Muscle of leg (tissue), 16 donors: ENCODE results near the gene PKHD1. TPM values are rescaled to one million over a fixed set of nuclear protein-coding genes. Genes with fewer than 3 reads are reported as not detected.
A peak's percentile ranks its signal among the peaks of the same experiment; 100 is the strongest.

Experiments
- DNase-seq: peaks from one replicate; pipeline ENCODE4 v3.0.0; 2013
- H3K27ac ChIP-seq: one replicate; pipeline ENCODE4 v1.5.1; 2013; ENCODE audit warnings: mild to moderate bottlenecking, low read length, control low read depth
- H3K27me3 ChIP-seq: one replicate; pipeline ENCODE4 v1.6.1; 2013; ENCODE audit warnings: low read length; ENCODE audit not compliant: control insufficient read depth, insufficient read depth
- H3K36me3 ChIP-seq: one replicate; pipeline ENCODE4 v1.6.1; 2013; ENCODE audit warnings: low read length; ENCODE audit not compliant: control insufficient read depth, insufficient read depth
- H3K4me1 ChIP-seq: one replicate; pipeline ENCODE4 v1.6.1; 2013; ENCODE audit warnings: low read length; ENCODE audit not compliant: control insufficient read depth, insufficient read depth
- H3K4me3 ChIP-seq: one replicate; pipeline ENCODE4 v1.5.1; 2013; ENCODE audit warnings: low read length, control low read depth
- H3K9me3 ChIP-seq: replicated peaks from 2 replicates; pipeline ENCODE4 v1.6.1; 2013; ENCODE audit warnings: low read depth, low read length; ENCODE audit not compliant: control insufficient read depth
- WGBS: methylation state at CpG from one replicate; pipeline ENCODE4 v1.1.5; 2013; ENCODE audit warnings: missing lambda C conversion rate; ENCODE audit not compliant: insufficient coverage; 5-methylcytosine and 5-hydroxymethylcytosine counted together
- long read RNA-seq, 11 donors: transcript quantifications; one replicate each; lab custom pipeline, GENCODE V29; 2026
- polyA plus RNA-seq, 8 donors: library from polyadenylated mRNA; unstranded; fragments of 120-200 nt; gene quantifications; one replicate each; pipeline versions ENCODE4 v1.2.1 to v1.2.3, GENCODE V29; 2013; ENCODE audit warnings: inconsistent platforms in 1 of 8, low replicate concordance in 1 of 8; ENCODE audit not compliant: insufficient read length in 8 of 8, insufficient read depth in 1 of 8
- total RNA-seq: library from RNA; stranded (reverse); fragments of 120-200 nt; gene quantifications from one replicate; pipeline ENCODE4 v1.2.4, GENCODE V29; 2013

PKHD1 gene
- total RNA-seq: 11.1 TPM
- polyA plus RNA-seq: 1 to 10 TPM; 2.5 to 6.6 (median 3.6) TPM
- long read RNA-seq, donor 1: 0 reads
- long read RNA-seq, donor 2: 0 reads
- long read RNA-seq, donor 3: 0 reads
- long read RNA-seq, donor 4: 0 reads
- long read RNA-seq, donor 5: 0 reads
- long read RNA-seq, donor 6, partial matches to known transcripts: 12 of 12 reads
- long read RNA-seq, donor 6, other reads (novel, unspliced or antisense): 0 of 12 reads
- long read RNA-seq, donor 7: 0 reads
- long read RNA-seq, donor 8: 0 reads
- long read RNA-seq, donor 9: 0 reads
- long read RNA-seq, donor 10, partial matches to known transcripts: 10 of 10 reads
- long read RNA-seq, donor 10, other reads (novel, unspliced or antisense): 0 of 10 reads
- long read RNA-seq, donor 11, partial matches to known transcripts: 24 of 35 reads
- long read RNA-seq, donor 11, other reads (novel, unspliced or antisense): 11 of 35 reads

GRCh38 chr6:52087498-52087999 is at the start of gene PKHD1:
TSS of gene PKHD1 (minus strand) at chr6:52087613. CDS start at chr6:52084933, 2,680 bp downstream.
- no peaks in the 10 kb centered on the region for H3K27me3 ChIP-seq
- H3K27ac ChIP-seq: no peak within 1 kb of the TSS
- H3K36me3 ChIP-seq: no peaks in the 10 kb centered on the region
- H3K4me1 ChIP-seq: peaks cover 3% of the 10 kb centered on the region
- no peak for DNase-seq
- WGBS: no CpG with 5 or more reads among the region's 7 CpGs
- H3K4me3 ChIP-seq: no peak within 1 kb of the TSS
- no peaks in the 10 kb centered on the region for H3K9me3 ChIP-seq

GRCh38 chr6:52136934-52137467 is 49.6 kb upstream of the PKHD1 start:
- DNase-seq: peak; percentile 41
- H3K4me1 ChIP-seq: peaks cover 7% of the 10 kb centered on the region
- peak overlapping the region; percentile 59 for H3K4me3 ChIP-seq
- 40% methylated on average over 8 of the region's 12 CpGs for WGBS
- peak overlapping the region; percentile 89 for H3K27ac ChIP-seq
- peaks cover 24% of the 10 kb centered on the region for H3K36me3 ChIP-seq
- H3K9me3 ChIP-seq: no peaks in the 10 kb centered on the region
- H3K27me3 ChIP-seq: no peaks in the 10 kb centered on the region

- DNase-seq: peak; percentile 89
- peak overlapping the region; percentile 89 for H3K27ac ChIP-seq
Observed at GRCh38 chr6:52136055-52136454, 48.6 kb upstream of the PKHD1 start.

GRCh38 chr6:52135217-52135616 is 47.8 kb upstream of the PKHD1 start:
- Histone ChIP-seq H3K27me3 (no peaks in the 10 kb centered on the region), H3K4me3 (no peak overlapping the region), H3K27ac (peak overlapping the region; percentile 84), H3K4me1 (peaks cover 7% of the 10 kb centered on the region), H3K36me3 (peaks cover 17% of the 10 kb centered on the region), H3K9me3 (no peaks in the 10 kb centered on the region)
- DNase-seq: no peak
- WGBS: 76% methylated on average over 1 of the region's 4 CpGs

More at GRCh38 chr6:52136055-52136454, 48.6 kb upstream of the PKHD1 start:
- no peaks in the 10 kb centered on the region for H3K27me3 ChIP-seq
- H3K4me3 ChIP-seq: peak overlapping the region; percentile 59
- peaks cover 20% of the 10 kb centered on the region for H3K36me3 ChIP-seq
- H3K9me3 ChIP-seq: no peaks in the 10 kb centered on the region
- H3K4me1 ChIP-seq: peaks cover 7% of the 10 kb centered on the region
- WGBS: 37% methylated on average over 4 of the region's 4 CpGs

- peaks cover 7% of the 10 kb centered on the region for H3K4me1 ChIP-seq
- no peak overlapping the region for H3K4me3 ChIP-seq
- DNase-seq: no peak
- H3K36me3 ChIP-seq: peaks cover 13% of the 10 kb centered on the region
- H3K27me3 ChIP-seq: no peaks in the 10 kb centered on the region
- peak overlapping the region; percentile 84 for H3K27ac ChIP-seq
- H3K9me3 ChIP-seq: no peaks in the 10 kb centered on the region
- 83% methylated on average over 1 of the region's 3 CpGs for WGBS
Observed at GRCh38 chr6:52134011-52134410, 46.6 kb upstream of the PKHD1 start.

- peak; percentile 68 for DNase-seq
- peaks cover 7% of the 10 kb centered on the region for H3K4me1 ChIP-seq
- no peaks in the 10 kb centered on the region for H3K9me3 ChIP-seq
- peaks cover 6% of the 10 kb centered on the region for H3K36me3 ChIP-seq
- WGBS: no CpG with 5 or more reads among the region's 2 CpGs
- peak overlapping the region; percentile 84 for H3K27ac ChIP-seq
- H3K4me3 ChIP-seq: no peak overlapping the region
- H3K27me3 ChIP-seq: no peaks in the 10 kb centered on the region
Observed at GRCh38 chr6:52133324-52133723, 45.9 kb upstream of the PKHD1 start.

- Histone ChIP-seq H3K36me3 (peaks cover 2% of the 10 kb centered on the region), H3K4me3 (no peak overlapping the region), H3K27ac (peak overlapping the region; percentile 83), H3K27me3 (no peaks in the 10 kb centered on the region), H3K4me1 (peaks cover 7% of the 10 kb centered on the region), H3K9me3 (no peaks in the 10 kb centered on the region)
- DNase-seq: peak; percentile 53
- 47% methylated on average over 2 of the region's 2 CpGs for WGBS
Observed at GRCh38 chr6:52132292-52132691, 44.9 kb upstream of the PKHD1 start.

- DNase-seq: no peak
- 60% methylated on average over 1 of the region's 1 CpG for WGBS
- Histone ChIP-seq H3K4me3 (no peak overlapping the region), H3K27me3 (no peaks in the 10 kb centered on the region), H3K27ac (no peak overlapping the region), H3K4me1 (peaks cover 7% of the 10 kb centered on the region), H3K9me3 (no peaks in the 10 kb centered on the region), H3K36me3 (no peaks in the 10 kb centered on the region)
Observed at GRCh38 chr6:52130440-52130839, 43.0 kb upstream of the PKHD1 start.

GRCh38 chr6:52127957-52128356 is 40.5 kb upstream of the PKHD1 start:
- Histone ChIP-seq H3K4me1 (no peaks in the 10 kb centered on the region), H3K36me3 (no peaks in the 10 kb centered on the region), H3K9me3 (no peaks in the 10 kb centered on the region), H3K27ac (no peak overlapping the region), H3K27me3 (no peaks in the 10 kb centered on the region), H3K4me3 (no peak overlapping the region)
- whole genome bisulfite sequencing: 100% methylated on average over 3 of the region's 4 CpGs
- DNase-seq: no peak

GRCh38 chr6:52126231-52126630 is 38.8 kb upstream of the PKHD1 start:
- H3K4me1 ChIP-seq: no peaks in the 10 kb centered on the region
- H3K9me3 ChIP-seq: no peaks in the 10 kb centered on the region
- no peak for DNase-seq
- no peaks in the 10 kb centered on the region for H3K27me3 ChIP-seq
- no peak overlapping the region for H3K27ac ChIP-seq
- no peaks in the 10 kb centered on the region for H3K36me3 ChIP-seq
- no peak overlapping the region for H3K4me3 ChIP-seq
